Measurements from ENCODE around the gene GNG4.
"Not testable (repeated sequence)": the region's sequence is repeated elsewhere in the genome, so short reads cannot be mapped to it uniquely, and the experiment has no call there.

Gene GNG4

DNA sequence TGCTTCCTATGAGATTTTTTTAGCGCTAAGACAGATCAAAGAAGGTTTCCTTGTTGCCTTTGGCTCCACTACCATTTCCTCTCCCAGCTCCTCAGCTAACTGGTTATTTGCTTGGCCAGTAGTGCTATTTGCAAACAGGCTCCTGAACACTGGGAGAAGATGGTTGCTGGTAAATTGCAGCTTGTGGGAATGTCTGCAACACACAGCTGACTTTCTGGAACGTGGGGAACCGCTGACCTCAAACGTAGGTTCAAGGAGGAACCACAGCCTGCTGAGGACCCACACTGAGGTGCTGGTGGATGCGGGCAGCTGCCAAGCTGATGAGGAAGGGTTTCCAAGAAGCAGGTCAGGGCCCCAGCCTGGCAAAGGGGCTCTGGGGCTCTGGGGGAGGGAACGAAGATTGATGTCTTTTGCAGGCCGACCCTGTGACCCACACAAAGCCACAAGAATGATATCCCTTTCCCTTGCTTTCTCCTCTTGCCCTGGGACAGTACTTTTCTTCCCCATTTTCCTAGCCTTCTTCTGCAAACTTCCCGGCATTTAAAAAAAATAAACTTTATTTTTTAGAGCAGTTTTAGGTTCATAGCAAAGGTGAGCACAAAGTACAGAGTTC is 24.8 kb downstream of the GNG4 start:
- no peak for DNase-seq

DNA sequence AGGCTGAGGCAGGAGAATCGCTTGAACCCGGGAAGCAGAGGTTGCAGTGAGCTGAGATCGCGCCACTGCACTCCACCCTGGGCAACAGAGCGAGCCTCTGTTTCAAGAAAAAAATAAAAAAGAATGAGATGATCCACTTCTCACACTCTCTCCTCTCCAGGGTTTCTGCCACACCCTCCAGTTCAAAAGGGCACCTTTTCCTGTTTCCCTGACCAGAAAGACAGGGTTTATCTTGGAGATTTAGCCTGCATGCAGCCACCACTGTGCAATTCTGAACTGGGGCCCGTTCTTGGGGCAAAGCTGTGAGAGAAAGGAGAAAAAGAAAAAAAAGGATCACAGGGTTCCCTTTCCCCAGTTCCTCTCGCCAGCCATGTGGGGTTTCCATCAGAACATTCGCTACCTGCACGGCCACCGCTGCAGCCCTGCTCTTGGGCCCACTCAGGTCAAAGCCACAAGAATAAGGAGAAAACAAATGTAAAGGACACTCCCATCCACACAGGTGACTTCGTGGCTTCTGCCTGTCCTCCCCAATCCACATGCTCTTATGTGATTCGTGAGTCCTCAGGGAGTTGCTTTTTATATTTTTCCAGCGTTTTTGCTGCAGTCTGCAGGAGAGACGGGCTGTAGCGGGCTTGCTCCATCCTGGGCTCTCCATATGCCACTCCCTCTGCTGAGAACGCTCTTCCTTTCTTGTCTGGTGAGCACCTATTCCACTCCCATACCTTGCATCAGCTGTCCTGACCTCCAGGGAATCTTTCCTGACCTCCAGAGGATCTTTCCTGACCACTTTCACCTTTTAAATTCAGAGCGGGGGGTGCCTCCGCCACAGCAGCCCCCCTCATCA is 26.4 kb downstream of the GNG4 start:
- DNase-seq, result no peak

DNA sequence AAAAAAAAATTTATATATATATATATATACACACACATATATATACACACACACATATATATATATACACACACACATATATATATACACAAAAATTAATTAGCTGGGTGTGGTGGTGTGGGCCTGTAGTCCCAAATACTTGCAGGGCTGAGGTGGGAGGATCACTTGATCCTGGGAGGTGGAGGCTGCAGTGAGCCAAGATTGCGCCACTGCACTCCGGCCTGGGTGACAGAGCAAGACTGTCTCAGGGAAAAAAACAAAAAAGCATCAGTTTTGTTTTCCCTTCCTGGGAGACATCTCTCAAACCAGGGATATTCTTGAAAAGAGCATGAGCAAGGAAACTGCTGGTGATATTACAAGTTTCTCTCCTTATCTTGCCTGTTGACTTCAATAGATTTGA is 30.4 kb downstream of the GNG4 start:
- DNase-seq, result not testable (repeated sequence)

DNA sequence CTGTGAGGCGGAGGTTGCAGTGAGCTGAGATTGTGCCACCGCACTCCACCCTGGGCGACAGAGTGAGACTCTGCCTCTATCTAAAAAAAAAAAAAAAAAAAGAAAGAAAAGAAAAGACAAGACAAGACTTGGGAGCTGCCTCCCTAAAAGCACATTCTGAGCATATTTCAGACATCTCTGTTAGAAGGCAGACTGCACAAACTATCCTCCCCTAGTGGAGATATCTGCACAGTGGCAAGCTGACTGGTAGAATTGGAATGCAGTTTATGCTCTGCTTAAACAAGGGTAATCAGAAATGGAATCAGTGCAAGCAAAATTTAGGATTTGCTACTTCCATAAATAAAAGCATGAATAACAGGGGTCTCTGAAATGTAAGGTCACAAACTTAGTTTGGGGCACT is 31.8 kb downstream of the GNG4 start:
- DNase-seq, result no peak

DNA sequence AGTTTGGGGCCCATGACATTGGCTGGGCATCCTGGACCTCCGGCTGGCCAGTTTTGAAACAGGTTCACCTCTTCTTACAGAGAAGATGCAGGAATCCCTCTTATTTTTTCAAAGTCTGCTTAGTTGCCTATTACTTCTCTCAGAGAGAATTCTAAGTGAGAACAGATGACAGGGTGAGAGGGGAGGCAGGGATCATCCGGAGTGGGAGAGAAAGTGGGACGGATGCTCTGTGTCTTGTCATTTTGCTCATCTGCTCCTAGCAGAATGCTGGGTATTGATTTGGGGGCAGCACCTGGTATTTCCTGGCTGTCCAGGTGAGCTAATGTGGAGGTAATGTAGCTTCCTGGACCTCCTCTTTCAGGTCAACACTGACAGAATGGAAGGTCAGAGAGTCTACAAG is 32.4 kb downstream of the GNG4 start:
- DNase-seq, result no peak

DNA sequence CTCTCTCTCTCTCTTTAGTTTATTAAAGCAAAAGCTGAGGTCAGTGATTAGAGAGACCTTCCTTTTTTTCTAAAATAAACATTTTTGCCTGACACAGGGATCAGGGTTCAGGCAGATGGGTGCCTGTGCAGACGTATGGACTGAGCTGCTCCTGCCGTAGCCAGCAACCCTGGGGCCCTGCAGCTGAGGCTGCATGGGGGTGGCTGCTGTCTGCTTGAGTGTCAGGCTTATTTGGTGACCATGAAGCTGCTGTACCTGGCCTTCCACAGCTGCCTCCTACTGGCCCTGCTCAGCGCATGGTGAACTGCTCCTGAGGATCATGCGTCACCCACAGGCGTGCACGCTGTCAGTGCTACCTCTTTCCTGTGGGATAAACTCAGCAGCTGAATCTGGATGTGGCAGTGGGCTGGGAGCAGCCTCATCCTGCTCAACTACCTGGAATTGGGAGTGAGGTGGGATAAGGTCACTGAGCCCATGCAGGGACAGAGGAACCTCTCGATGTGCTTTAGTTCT is 35.1 kb downstream of the GNG4 start:
- DNase-seq, result no peak

DNA sequence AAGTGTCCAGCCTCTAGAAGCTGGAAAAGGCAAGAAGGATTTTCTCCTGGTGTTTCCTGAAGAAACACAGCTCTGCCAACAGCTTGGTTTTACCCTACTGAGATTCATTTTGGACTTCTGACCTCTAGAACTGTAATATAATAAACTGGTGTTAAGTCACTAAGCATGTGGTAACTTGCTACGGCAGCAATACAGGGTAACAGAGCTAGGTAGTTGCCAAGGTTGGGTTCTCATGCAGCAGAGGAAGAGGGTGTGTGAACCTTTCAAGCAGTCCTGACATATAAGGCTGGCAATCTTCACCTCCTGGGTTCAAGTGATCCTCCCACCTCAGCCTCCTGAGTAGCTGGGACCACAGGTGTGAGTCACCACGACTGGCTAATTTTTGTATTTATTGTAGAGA is 36.0 kb downstream of the GNG4 start:
- DNase-seq, result no peak

DNA sequence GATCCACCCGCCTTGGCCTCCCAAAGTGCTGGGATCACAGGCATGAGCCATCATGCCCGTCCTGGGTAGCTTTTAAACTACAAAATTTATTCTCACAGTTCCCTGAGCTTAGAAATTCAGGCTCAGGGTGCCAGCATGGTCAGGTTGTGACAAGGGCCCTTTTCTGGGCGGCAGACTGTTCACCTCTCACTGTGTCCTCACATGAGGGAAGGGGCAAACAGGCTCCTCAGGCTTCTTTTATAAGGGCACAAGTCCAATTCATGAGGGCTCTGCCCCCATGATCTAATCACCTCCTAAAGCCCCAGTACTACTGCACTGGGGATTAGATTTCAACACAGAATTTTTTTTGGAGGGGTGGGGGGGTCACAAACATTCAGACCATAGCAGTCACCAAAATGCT is 36.8 kb downstream of the GNG4 start:
- no peak for DNase-seq

DNA sequence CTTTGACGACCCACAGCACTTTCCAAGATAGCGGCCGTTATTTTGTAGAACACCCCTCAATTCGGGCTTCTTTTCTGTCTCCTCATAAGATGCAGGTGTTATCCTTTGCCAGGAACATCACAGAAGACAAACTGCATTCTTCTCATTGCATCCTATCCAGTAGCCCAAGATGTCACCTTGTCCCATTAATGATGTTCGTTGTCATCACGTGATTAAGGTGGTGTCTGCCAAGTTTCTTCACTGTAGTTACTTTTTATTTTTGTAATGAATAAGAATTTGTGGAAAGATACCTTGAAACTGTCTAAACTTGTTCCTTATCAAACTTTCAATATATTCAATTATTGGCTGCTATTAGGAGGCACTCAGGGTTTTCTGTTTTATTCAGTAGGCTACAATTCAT is 39.4 kb downstream of the GNG4 start:
- DNase-seq, result no peak

DNA sequence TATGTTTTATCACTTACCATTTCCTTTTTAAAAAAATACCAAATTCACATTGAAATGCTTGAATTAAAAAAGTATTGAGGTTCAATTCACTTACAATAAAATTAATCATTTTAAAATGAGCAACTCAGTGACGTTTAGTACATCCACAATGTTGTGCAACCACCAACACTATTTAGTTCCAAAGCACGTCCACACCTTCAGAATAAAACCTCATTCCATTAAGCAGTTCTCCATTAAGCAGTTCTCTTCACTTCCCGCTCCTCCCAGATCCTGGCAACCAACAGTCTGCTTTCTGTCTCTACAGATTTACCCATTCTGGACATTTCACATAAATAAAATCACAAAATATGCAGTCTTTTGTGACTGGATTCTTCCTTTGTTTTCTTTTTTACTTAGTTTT is 41.3 kb downstream of the GNG4 start:
- DNase-seq, result no peak

DNA sequence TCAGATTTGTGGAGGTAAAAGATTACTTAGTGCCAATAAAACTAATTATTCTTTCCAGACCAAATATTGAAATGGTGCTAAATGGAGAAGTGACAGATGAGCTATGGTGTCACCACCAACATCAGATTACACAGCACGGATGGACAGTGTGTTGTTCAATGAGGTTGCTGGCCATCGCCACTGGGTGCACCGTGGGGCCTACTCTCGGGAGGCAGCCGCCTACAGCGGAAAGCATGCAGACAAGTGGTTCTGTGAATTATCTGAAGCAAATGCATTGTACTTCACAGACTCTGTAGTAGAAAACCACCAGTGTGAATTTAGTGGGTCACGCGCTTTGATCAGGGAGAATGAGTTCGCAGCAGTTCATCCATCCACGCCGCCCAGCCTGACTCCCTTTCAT is 42.3 kb downstream of the GNG4 start:
- DNase-seq, result peak; percentile 6

DNA sequence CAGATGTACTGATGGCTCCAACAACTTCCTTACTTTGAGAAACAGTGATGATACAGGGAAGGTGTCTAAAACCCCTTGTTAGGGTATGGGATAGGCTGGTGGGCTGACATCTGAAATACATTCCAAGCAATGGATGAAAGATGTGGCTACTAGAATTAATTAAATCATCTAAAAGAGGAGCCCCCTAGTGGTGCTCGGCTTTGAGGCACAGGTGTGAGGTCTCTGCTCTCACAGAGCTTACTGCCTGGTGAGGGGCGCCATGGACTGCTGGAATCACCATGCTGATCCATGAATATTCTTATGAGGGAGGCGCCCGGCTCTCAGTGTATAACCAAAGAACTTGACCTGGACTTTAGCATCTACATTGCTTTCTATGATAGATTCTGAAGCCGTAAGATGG is 48.5 kb downstream of the GNG4 start:
- no peak for DNase-seq

DNA sequence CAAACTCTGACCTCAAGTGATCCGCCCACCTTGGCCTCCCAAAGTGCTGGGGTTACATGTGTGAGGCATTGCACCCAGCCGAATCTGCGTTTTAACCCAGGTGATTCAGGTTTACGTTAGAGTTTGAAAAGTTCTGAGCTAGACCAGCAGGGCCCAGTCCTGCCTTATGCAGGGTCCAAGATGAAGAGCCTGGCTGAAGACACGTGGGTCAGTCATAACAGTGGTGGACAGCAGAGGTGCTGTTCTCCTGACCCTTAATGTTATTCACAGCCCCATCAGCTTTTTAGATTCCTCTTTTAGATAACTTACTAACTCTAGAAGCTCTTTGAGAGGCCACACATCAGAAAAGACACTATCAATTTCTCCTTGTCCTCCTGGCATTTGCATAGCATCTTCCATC is 50.0 kb downstream of the GNG4 start:
- DNase-seq, result no peak

DNA sequence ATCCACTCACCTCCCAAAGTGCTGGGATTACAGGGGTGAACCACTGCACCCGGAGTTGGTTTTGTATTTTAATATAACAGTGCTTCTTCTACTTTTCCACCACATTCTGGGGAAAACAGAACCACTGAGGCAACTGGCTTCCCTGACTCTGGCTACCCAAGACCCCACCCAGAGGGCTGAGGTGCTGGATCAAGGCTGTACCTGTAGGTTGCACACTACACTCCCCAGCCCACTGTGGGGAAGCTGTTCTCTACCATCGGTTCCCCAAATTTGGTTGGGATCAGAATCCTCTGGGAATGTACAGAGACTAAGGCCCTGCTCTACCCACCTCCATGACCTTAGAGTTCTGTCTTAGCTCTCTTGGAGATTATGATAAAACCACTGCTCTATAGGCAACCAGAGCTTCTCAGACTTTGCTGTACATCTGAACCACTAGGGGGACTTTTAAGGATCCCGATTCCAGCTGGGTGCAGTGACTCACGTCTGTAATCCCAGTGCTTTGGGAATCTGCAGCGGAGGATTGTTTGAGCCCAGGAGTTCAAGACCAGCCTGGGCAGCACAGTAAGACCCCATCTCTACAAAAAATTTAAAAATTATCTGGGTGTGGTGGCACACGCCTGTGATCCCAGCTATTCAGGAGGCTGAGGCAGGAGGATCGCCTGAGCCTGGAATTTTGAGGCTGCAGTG is 51.6 kb downstream of the GNG4 start:
- no peak for DNase-seq

DNA sequence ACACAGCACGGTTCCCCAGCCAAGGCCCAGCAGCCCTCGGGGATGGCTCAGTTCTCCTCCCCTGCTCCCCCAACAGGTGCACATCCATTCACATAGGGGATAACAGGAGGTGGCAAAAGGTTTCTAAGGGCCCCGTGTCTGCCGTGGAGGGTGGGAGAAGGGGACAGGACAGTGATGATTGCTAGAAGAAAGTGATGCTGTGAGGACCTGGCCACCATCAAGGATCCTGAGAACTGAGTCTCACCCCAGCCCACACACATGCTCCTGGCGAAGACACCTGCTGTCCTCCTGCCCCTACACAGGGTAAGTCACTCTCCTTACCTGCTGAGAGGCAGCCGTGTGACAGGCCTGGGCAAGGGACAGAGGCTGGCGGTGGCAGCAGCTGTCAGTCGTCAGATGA is 54.5 kb downstream of the GNG4 start:
- no peak for DNase-seq

DNA sequence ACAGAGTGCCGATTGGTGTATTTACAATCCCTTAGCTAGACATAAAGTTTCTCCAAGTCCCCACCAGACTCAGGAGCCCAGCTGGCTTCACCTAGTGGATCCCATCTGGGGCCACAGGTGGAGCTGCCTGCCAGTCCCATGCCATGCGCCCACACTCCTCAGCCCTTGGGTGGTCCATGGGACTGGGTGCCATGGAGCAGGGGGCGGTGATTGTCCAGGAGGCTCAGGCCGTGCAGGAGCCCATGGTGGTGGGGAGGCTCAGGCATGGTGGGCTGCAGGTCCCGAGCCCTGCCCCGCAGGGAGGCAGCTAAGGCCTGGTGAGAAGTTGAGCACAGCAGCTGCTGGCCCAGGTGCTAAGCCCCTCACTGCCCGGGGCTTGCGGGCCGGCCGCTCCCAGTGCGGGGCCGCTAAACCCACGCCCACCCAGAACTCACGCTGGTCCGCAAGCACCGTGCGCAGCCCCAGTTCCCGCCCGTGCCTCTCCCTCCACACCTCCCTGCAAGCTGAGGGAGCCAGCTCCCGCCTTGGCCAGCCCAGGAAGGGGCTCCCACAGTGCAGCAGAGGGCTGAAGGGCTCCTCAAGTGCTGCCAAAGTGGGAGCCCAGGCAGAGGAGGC is 55.2 kb downstream of the GNG4 start:
- DNase-seq, result not testable (repeated sequence)

DNA sequence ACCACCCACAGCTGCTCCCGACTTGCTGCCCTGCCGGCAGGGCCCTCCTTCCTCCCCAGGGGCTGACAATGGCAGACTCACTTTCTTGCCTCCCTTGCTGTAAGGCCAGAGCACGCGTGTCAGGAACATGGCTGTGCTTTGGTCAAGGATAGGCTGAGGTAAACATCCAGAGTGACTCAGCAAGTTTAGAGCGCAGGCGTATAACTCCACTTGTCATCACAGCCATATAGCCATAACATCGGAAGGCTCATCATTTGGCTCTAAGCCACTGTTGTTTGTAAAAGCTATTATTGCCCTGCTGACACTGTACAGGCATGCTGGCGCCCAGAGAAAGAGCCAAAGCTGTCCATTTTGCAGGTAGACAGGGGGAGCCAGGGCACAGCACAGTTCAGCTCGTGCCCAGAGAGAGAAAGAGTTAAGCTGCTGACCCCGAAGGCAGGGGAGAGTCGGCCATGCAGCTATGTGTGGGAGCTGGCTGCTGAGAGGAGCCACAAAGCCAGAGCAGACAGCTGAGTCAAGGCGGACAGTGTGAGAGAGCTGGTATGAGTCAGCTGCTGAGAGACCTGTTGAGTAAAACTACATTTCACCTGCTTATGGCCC is 60.6 kb downstream of the GNG4 start:
- peak; percentile 35 for DNase-seq

DNA sequence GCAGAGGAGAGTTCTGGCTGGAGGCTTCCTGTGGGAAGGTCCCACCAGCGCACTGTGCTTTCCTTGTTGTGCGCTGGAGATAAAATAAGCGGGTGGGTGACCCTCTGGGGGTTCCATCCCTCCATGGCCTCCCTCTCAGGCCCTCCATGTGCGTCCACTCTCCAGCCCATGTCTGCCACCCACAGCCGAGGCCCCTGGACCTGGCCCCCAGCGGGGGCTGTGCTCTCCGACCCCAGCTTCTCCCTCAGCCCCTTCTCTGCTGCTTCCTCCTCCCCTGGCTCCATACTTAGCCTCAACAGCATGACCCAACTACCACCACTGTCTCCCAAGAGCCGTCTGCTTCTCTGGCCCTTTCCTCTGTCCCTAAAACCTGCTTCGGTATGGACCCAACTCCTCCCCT is 61.4 kb downstream of the GNG4 start:
- no peak for DNase-seq

DNA sequence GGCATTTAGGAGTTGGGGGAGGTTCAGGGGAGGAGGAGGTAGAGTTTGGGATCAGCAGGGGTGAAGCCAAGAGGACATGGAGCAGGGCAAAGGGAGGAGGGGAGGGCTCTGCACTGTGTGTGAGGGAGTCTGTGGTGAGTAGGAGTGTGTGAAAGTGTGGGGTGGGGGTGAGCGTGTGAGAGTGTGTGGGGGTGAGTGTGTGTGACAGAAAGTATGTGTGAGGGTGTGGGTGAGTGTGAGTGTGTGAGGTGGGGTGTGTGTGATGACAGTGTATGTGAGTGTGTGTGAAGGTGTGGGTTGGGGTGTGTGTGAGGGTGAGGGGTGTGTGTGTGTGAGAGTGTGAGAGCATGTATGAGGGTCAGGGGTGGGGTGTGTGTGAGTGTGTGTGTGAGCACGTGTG is 62.6 kb downstream of the GNG4 start:
- no peak for DNase-seq

DNA sequence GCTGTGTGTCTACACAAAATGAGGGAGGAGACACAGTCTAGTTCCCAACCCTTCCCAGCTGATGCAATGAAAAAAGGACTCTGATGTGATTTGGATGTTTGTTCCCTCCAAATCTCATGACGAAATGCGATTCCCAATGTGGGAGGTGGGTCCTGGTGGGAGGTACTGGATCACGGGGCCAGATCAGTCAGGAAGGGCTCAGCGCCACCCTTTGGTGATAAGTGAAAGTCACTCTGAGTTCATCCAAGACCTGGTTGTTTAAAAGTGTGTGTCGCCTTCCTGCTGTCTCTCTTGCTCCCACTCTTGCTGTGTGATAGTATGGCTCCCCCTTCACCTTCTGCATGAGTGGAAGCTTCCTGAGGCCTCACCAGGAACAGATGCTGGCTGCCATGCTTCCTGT is 63.2 kb downstream of the GNG4 start:
- DNase-seq, result no peak

DNA sequence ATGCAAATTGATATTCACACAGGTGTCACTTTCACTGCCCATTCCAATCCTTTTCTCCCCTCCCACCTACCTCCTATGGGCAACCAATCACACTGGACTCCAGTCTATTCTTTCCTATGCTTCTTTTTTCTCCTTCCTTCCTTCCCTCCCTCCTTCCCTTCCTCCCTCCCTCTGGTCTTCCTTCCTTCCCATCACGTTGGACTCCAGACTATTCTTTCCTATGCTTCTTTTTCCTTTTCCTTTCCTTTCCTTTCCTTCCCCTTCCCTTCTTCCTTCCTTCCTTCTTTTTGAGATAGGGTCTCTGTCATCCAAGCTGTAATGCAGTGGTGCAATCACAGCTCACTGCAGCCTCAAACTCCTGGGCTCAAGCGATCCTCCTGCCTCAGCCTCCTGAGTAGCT is 64.6 kb downstream of the GNG4 start:
- no peak for DNase-seq

DNA sequence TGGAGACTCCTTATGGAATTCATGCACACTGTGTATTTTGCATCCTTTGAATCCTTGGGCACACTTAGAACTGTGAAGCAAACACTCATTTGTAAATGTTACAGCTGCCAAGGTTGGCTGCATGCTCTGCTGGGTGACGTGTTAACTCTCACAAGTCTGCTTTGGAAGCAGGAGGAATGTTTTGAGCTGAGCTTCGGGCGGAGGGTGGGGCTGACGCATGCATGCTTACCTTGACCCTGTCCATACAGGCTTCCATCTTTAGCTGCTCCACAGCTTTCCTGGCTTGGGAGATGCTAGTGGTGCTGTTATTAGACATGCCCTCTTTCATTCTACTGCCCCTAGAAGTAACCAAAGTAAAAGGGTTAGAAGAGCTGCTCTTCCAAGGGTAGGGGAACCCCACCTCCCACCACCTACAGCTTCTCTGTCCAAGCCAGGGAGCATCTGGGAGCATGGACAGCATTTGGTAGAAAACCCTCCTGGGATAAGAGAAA is 66.0 kb downstream of the GNG4 start:
- no peak for DNase-seq

DNA sequence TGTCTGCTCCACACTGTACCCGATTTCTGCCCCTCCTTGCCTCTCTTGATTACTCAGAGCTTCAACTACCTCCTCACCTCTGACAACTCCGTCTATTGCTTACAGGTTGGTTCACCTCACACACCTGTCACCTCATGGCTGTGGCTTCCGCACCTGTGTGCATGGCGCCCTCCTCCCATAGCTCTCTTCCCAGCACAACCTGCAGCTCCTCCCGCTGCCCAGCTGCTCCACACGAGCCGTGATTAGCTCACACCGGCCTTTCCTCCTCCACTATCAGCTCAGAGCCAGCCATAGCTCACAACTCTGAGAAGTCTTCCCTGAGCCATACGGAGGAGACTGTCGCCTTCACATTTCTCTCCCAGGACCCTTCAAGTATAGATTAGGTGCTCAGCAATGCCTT is 67.5 kb downstream of the GNG4 start:
- DNase-seq, result no peak

All from retina (tissue), 1 donor.